Psoas muscle (tissue), 8 donors: ENCODE data around the gene ZCCHC7. TPM values are rescaled to one million over a fixed set of nuclear protein-coding genes. Genes with fewer than 3 reads are reported as not detected.

Experiments
- ATAC-seq, 4 donors: fragments of 200-7000 bp; cut with Tn5 transposase; one replicate each; pipeline ENCODE4 v1.9.1; 2020; ENCODE audit warnings: moderate library complexity in 3 of 4, mild to moderate bottlenecking in 2 of 4
- DNase-seq, 2 donors: peaks; one replicate each; pipeline ENCODE4 v3.0.0-alpha.2; 2020
- H3K27ac ChIP-seq: fragments of 200-600 bp; one replicate; pipeline ENCODE4 v1.8.0; 2022
- H3K27me3 ChIP-seq, 3 donors: fragments of 200-600 bp in 1 of 3; one replicate each; pipeline versions ENCODE4 v1.6.1 to v1.8.0; 2013 to 2022; ENCODE audit warnings: low read length in 2 of 3, mild to moderate bottlenecking in 2 of 3, moderate library complexity in 1 of 3; ENCODE audit not compliant: insufficient read depth in 3 of 3
- H3K36me3 ChIP-seq, 2 donors: fragments of 200-600 bp in 1 of 2; one replicate each; pipeline versions ENCODE4 v1.6.1 to v1.8.0; 2013 to 2022; ENCODE audit warnings: low read depth in 1 of 2, mild to moderate bottlenecking in 1 of 2, moderate library complexity in 1 of 2; ENCODE audit not compliant: insufficient read depth in 1 of 2
- H3K4me1 ChIP-seq: fragments of 200-600 bp; one replicate; pipeline ENCODE4 v1.8.0; 2022
- H3K4me3 ChIP-seq: fragments of 200-600 bp; one replicate; pipeline ENCODE4 v1.8.0; 2022; ENCODE audit warnings: mild to moderate bottlenecking
- H3K9me3 ChIP-seq: fragments of 200-600 bp; one replicate; pipeline ENCODE4 v1.8.0; 2022
- WGBS, 3 donors: extraction: QIAGEN DNeasy Blood & Tissue Kit; methylation state at CpG; one replicate each; pipeline versions ENCODE4 v1.1.6 to v1.1.7; 2013; 5-methylcytosine and 5-hydroxymethylcytosine counted together
- intact Hi-C, 2 donors: fragments of 100-400 bp; cut with DNase I; formaldehyde crosslinking; loops; one replicate each; pipeline versions ENCODE4 v1.11.0 to v1.14.2; 2022
- polyA plus RNA-seq, 3 donors: library from polyadenylated mRNA; stranded (reverse); fragments of 200-250 nt; gene quantifications; one replicate each; pipeline ENCODE4 v1.2.3, GENCODE V29; 2013
- total RNA-seq, 4 donors: library from RNA; stranded (reverse); fragmentation: NEBNext Ultra II Directional in 2 of 4; extraction: Animal tissue kit (Norgen Biotek cat#: 25700) in 2 of 4; gene quantifications; one replicate each; pipeline versions ENCODE4 v1.2.1 to v1.2.4, GENCODE V29; 2021 to 2023
- TF ChIP-seq, protein P1 (sequence below): fragments of 200-600 bp; IDR thresholded peaks from one replicate; pipeline ENCODE4 v1.8.0; 2022; ENCODE audit warnings: antibody characterized with exemption
- donor health status: healthy with polysubstance abuse.
- donor health status: DM: no; HTN: no; CAD: no; lungs with moderate emphysema.
- donor health status: Bipolar disorder and iron deficiency.
- donor health status: healthy.
- donor health status: DM: yes; HTN: yes; CAD: no.
- donor health status: DM: no; HTN: no; CAD: no.
- donor health status: DM: no; HTN: no; CAD: no.
- donor health status: DM: yes; HTN: yes; CAD: no.

Gene ZCCHC7
- total and polyA plus RNA-seq, 7 donors, result 6.2 to 10.3 (median 7.3) TPM

DNA sequence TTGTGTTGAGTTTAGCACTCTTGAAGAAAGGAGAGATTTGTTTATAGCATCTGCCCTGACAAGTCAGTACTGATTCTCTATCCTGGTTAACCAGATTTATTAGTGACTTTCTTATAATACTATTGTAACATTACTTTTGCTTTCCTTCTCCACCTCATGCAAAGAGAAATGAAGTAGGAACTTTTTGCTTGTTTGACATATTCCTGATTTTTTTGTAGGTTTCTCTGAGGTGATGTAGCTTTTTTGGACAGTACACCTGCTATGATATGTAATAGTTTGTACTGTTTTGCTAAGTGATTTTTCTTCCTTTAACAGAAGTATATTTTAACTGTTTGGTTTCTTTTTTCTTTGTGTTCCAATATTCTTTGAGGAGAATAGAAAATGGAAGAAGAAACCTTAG, 117.7 kb downstream of the ZCCHC7 start:
- Histone ChIP-seq H3K9me3 (no peaks in the 10 kb centered on the region), H3K27ac (no peak overlapping the region), H3K27me3 (no peaks in the 10 kb centered on the region), H3K4me3 (no peak overlapping the region), H3K36me3 (no peaks in the 10 kb centered on the region), H3K4me1 (no peaks in the 10 kb centered on the region)
- DNase-seq (no peak), ATAC-seq (no peak)
- intact Hi-C loops, result no loop called here
- TF ChIP-seq, protein P1, sequence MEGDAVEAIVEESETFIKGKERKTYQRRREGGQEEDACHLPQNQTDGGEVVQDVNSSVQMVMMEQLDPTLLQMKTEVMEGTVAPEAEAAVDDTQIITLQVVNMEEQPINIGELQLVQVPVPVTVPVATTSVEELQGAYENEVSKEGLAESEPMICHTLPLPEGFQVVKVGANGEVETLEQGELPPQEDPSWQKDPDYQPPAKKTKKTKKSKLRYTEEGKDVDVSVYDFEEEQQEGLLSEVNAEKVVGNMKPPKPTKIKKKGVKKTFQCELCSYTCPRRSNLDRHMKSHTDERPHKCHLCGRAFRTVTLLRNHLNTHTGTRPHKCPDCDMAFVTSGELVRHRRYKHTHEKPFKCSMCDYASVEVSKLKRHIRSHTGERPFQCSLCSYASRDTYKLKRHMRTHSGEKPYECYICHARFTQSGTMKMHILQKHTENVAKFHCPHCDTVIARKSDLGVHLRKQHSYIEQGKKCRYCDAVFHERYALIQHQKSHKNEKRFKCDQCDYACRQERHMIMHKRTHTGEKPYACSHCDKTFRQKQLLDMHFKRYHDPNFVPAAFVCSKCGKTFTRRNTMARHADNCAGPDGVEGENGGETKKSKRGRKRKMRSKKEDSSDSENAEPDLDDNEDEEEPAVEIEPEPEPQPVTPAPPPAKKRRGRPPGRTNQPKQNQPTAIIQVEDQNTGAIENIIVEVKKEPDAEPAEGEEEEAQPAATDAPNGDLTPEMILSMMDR, result no peak

DNA sequence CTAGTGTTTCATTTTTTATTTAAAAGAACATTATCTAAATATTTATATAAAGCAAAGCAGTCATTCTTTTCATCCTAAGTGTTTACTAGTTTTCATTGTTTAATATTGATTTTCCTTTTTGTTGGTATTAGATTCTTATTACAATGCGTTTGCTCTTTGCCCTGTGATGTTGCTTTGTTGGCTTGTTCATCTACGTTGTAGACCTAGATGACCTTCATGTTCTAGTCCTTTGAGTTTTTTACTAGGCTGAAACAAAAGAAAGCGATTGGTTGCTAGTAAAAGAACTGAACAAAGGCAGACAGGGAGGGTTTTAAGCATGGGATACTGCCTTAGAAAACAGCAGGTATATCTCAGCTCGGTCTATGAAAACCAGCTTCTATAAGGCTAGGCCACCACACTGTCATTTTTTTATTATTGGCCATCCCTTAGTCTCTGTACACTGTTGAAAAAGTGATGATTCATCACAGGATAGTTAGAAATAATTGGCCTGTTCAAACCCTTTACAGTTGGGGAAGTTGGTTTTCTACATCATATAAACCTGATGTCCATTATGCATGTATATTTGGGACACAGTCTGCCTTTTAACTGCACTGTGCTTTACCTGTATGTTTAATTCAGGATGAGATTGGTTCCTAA, 119.0 kb downstream of the ZCCHC7 start:
- no peaks in the 10 kb centered on the region for H3K9me3 ChIP-seq
- H3K27me3 ChIP-seq, result no peaks in the 10 kb centered on the region
- no peaks in the 10 kb centered on the region for H3K36me3 ChIP-seq
- 91 to 92% (median 91%) methylated on average over 4 of the region's 4 CpGs for WGBS, 3 donors
- H3K4me3 ChIP-seq, result no peak overlapping the region
- TF ChIP-seq, protein P1, result no peak
- H3K4me1 ChIP-seq, result peaks cover 6% of the 10 kb centered on the region
- intact Hi-C loops, result no loop called here
- DNase-seq (no peak), ATAC-seq (no peak)
- H3K27ac ChIP-seq, result no peak overlapping the region

DNA sequence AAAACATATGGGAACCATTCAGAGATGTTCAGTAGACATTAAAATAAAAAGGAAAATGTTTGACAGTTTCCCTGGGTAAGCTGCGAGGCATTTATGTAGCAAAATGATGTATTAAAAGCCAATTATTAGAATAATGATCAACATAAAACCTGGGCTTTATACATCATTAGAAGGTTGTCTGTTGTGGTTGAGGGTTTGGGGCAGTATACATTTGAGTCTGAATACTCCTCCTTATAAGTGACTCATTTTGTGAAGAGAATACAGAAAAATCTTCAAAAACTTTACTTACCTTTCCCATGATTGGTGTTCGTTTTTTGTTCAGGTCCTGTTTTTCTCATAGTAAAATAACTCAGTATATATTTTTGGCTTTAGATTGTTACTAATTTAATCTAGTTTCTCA, 119.5 kb downstream of the ZCCHC7 start:
- DNase-seq (no peak), ATAC-seq (no peak)
- Histone ChIP-seq H3K9me3 (no peaks in the 10 kb centered on the region), H3K27me3 (no peaks in the 10 kb centered on the region), H3K27ac (no peak overlapping the region), H3K4me3 (no peak overlapping the region), H3K4me1 (peaks cover 6% of the 10 kb centered on the region), H3K36me3 (no peaks in the 10 kb centered on the region)
- WGBS, 3 donors, result 96 to 98% (median 96%) methylated on average over 2 of the region's 2 CpGs
- TF ChIP-seq, protein P1, result no peak
- intact Hi-C loops, result no loop called here

DNA sequence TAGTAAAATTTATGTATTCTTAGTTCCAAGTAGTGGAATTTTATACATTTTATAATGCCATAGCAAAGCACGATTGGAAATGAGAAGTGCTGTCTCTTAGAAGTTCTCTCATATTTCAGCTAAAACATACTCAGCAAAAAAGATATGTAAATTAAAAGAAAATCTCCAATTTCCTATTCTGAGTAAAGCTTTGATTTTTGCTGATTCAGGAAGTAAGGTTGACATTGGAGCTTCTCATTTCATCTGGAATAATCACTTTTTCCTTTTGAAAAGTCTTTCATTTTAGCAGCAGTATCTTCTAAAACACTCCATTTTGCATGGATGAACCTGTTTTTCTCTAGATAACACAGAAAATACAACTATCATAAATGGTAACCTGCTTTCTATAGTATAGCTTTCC, 121.0 kb downstream of the ZCCHC7 start:
- H3K36me3 ChIP-seq, result no peaks in the 10 kb centered on the region
- TF ChIP-seq, protein P1, result no peak
- no peak for DNase-seq
- no peaks in the 10 kb centered on the region for H3K27me3 ChIP-seq
- H3K27ac ChIP-seq, result no peak overlapping the region
- WGBS, 3 donors, result 74 to 87% (median 80%) methylated on average over 1 of the region's 1 CpG
- no peak overlapping the region for H3K4me3 ChIP-seq
- ATAC-seq, result no peak
- no peaks in the 10 kb centered on the region for H3K9me3 ChIP-seq
- H3K4me1 ChIP-seq, result peaks cover 9% of the 10 kb centered on the region
- intact Hi-C loops, result no loop called here

DNA sequence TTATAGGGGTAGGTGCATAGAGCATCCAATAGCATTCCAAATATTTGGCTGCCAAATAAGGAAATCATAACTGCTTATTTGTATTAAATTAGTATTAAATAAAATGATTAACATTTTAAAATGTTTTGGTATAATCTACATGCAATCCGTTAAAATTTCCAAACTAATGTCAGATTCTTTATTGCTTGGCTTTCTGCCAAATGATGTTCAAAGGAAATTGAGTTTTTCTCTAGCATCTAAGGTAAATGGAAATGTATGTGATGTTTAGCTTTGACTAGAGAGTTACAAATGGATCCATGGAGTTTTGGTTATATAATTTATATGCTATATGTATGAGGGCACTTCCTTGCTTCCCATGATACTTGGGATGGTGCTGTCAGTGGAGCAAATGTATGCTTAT, 121.7 kb downstream of the ZCCHC7 start:
- no peak for DNase-seq
- H3K27ac ChIP-seq, result no peak overlapping the region
- no peak overlapping the region for H3K4me3 ChIP-seq
- no peaks in the 10 kb centered on the region for H3K27me3 ChIP-seq
- TF ChIP-seq, protein P1, result no peak
- H3K9me3 ChIP-seq, result no peaks in the 10 kb centered on the region
- intact Hi-C loops, result no loop called here
- H3K4me1 ChIP-seq, result peaks cover 9% of the 10 kb centered on the region
- 86 to 88% (median 88%) methylated on average over 1 of the region's 1 CpG for WGBS, 3 donors
- no peaks in the 10 kb centered on the region for H3K36me3 ChIP-seq
- no peak for ATAC-seq
